ENCODE measurements around the gene GSTT2.

Gene GSTT2

DNA sequence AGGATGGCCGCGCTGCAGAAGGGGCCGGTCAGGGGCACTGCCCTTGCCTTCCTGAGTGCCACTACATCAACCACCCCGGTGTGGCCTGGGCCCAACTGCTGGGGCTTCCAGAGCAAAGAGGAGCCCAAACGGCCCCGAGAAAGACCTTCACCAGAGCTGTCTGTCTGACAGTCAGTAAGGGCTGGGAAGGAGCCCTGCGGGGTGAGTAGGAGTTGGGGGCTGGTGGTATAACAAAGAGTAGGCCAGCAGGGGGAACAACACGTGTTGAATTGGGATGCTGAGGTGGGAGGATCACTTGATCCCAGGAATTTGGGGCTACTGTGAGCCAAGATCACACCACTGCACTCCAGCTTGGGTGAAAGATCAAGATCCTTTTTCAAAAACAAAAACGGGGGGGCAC is 21.4 kb downstream of the GSTT2 start:
- no peak for DNase-seq
- no peak for TF ChIP-seq POLR2A (IDR thresholded peaks at IDR 0.05; ENCODE audit: low read length)
- TF ChIP-seq GATA1 (IDR thresholded peaks at IDR 0.05; ENCODE audit: low read depth, low read length) = no peak

GRCh38 chr22:24002272-24002671 is 22.3 kb downstream of the GSTT2 start:
- no peak for DNase-seq
- no peak for TF ChIP-seq GATA1 (IDR thresholded peaks at IDR 0.05; ENCODE audit: low read depth, low read length)
- TF ChIP-seq POLR2A (IDR thresholded peaks at IDR 0.05; ENCODE audit: low read length) = no peak

DNA sequence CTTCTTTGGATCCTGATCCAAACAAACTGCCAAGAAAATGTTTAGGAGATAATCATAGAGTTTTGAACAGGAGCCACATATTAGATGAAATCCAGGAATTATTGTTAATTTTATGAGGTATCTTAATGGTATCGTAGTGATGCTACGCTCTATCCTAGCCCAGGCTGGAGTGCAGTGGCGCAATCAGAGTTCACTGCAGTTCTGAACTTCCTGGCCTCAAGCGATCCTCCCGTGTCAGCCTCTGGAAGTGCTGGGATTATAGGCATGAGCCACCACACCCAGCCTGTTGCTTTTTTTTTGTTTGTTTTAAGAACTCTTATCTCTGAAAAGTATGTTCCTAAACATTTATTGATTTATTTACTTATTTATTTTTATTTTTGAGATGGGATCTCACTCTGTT is 22.9 kb downstream of the GSTT2 start:
- DNase-seq = no peak
- TF ChIP-seq POLR2A (IDR thresholded peaks at IDR 0.05; ENCODE audit: low read length) = no peak

GRCh38 chr22:24003887-24004286 is 24.0 kb downstream of the GSTT2 start:
- no peak for DNase-seq
- TF ChIP-seq GATA1 (IDR thresholded peaks at IDR 0.05; ENCODE audit: low read depth, low read length) (no peak), POLR2A (IDR thresholded peaks at IDR 0.05; ENCODE audit: low read length) (no peak)

- DNase-seq = no peak
- no peak for TF ChIP-seq POLR2A (IDR thresholded peaks at IDR 0.05; ENCODE audit: low read length)
- TF ChIP-seq GATA1 (IDR thresholded peaks at IDR 0.05; ENCODE audit: low read depth, low read length) = no peak
Observed at GRCh38 chr22:24005201-24005600, 25.3 kb downstream of the GSTT2 start, which contains the start of gene GSTT4. GSTT4 (minus strand) TSS chr22:24005453; CDS start chr22:24005356, 97 bp downstream.

DNA sequence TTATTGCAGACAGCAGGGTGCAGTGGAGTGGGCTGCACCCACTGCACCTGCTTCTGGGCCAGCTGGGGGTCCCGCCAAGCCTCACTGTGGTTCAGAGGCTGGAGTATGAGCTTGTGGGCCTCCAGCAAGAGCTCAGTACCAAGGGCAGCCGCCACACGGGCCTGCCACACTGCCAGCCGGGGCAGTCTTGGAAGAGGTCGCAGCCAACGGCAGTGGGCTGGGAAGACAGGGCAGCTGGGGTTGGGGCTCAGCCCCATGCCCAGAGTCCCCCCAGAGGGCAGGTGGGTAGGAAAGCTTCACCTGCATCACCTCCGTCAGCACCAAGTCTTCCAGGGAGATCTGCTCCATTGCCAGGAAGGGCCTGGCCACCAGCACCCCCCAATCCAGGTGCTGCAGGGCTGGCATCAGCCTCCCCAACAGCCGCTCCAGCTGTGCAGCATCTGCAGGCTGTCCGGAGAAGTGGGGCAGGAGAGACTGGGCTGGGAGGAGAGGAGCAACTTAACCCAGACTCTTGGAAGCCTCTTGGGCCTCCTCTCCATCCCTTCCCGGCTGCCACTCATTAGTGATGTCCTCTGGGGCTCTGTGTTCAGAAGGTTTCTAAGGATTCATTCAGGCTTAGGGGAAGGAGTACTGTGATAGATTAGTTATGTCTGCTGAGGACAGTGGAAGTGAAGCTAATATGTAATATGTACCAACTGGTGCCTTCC is 26.4 kb downstream of the GSTT2 start:
- no peak for TF ChIP-seq POLR2A (IDR thresholded peaks at IDR 0.05; ENCODE audit: low read length)
- no peak for TF ChIP-seq GATA1 (IDR thresholded peaks at IDR 0.05; ENCODE audit: low read depth, low read length)
- no peak for DNase-seq

DNA sequence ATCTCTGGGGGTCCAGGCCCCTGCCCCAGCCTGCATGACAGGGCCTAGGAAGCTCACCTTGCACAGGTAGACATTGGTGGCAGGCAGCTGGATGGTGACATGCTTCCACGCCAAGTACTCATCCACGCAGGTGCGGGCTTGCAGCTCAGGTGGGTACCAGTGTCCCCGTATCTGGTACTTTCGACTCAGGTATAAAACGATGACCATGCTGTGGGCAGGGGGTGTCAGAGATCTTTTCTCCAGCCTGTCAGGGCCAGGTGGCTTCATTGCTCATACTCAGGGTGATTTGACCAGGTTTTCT is 26.9 kb downstream of the GSTT2 start:
- no peak for DNase-seq
- TF ChIP-seq POLR2A (IDR thresholded peaks at IDR 0.05; ENCODE audit: low read length) (no peak), GATA1 (IDR thresholded peaks at IDR 0.05; ENCODE audit: low read depth, low read length) (no peak)

DNA sequence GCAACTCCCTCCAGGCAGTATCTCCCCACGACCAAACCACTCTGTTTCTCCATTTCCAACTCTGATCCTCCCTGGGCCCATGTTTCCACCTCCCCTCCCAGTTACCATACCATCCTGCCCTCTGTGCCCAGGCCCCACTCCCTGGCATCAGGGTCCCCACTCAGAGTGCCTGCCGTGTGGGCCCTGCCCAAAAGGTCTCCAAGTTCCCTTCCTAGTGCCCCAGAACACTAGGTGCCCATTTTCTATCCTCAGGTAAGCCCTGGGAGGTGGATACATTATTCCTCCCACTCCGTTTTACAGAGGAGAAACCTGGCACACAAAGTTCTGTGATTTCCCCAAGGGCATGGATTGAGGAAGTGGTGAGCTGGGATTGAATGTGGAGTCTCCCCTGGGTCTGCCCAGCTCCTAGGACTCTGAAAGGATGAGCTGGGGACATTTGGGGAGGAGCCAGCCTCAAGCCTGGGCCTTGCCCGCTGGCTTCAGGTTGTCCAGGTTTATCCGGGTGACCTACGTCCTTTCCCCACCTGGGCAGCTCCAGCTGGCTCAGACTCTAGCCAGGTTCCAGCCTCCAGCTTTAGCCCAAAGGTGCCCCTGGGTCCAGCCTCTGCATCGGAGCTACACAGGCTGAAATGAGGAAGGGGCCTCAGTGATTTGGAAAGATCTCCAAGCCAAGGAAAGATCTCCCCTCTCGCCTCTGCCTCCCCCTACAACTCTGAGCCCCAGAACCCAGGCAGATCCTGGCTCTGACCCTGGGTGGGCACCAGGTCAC is 27.5 kb downstream of the GSTT2 start:
- no peak for DNase-seq
- no peak for TF ChIP-seq POLR2A (IDR thresholded peaks at IDR 0.05; ENCODE audit: low read length)
- no peak for TF ChIP-seq GATA1 (IDR thresholded peaks at IDR 0.05; ENCODE audit: low read depth, low read length)

DNA sequence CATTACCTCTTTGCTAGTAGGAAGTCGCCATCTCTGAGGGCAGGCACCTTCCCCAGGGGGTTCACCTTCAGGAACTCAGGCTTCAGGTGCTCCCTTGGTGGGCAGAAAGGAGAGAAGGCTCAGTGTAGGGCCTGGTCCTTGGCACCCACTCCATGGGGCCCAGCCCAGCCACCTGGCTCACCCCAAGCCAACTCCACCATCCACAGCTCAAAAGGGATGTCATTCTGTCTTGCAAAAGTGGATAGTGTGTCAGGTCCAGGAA is 28.0 kb downstream of the GSTT2 start:
- TF ChIP-seq POLR2A (IDR thresholded peaks at IDR 0.05; ENCODE audit: low read length) (no peak), GATA1 (IDR thresholded peaks at IDR 0.05; ENCODE audit: low read depth, low read length) (no peak)

GRCh38 chr22:24008381-24009226 is 28.7 kb downstream of the GSTT2 start:
- TF ChIP-seq POLR2A (IDR thresholded peaks at IDR 0.05; ENCODE audit: low read length) (no peak), GATA1 (IDR thresholded peaks at IDR 0.05; ENCODE audit: low read depth, low read length) (no peak)
- DNase-seq = no peak

More for the DNA sequence above, 28.0 kb downstream of the GSTT2 start:
- no peak for DNase-seq

DNA sequence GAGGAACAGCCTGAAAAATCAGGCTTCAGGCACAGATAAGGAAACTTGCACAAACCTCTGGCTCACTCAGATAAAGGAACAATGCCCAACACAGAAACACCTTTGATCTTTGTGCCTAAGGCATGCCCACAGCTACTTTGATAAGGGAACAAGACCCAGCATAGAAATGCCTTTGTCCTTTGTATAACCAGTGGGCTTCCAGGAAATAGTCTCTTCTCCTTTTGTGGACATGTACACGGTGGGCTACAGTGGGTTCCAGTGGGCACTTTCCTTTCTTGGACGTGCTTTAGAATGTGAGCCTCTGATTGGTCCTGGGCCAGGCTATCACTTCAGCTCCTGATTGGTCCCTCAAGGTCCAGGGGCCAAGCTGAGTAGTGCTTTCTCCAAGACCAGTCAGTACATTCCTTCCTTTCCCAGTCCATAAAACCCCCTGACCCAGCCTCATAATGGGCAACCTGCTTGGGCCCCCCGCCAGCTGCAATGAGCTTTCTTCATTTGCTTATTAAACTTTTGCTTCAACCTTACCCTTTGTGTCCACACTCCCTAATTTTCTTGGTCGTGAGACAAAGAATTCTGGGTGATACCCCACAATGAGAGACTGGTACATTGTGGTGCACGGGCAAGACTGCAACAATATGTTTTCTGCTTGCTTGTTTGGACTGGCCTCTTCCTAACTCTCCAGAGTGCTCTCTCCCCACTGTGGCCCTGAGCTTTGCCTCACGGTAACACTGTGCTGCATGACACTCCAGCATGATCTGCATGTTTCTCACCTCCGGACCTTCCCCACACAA is 29.5 kb downstream of the GSTT2 start:
- TF ChIP-seq GATA1 (IDR thresholded peaks at IDR 0.05; ENCODE audit: low read depth, low read length) (no peak), POLR2A (IDR thresholded peaks at IDR 0.05; ENCODE audit: low read length) (no peak)
- peak in 1 of 2 experiments; percentile 60 for DNase-seq

- TF ChIP-seq POLR2A (IDR thresholded peaks at IDR 0.05; ENCODE audit: low read length) = no peak
- TF ChIP-seq GATA1 (IDR thresholded peaks at IDR 0.05; ENCODE audit: low read depth, low read length) = no peak
- DNase-seq = no peak
Observed at GRCh38 chr22:24010018-24010391, 30.1 kb downstream of the GSTT2 start.

DNA sequence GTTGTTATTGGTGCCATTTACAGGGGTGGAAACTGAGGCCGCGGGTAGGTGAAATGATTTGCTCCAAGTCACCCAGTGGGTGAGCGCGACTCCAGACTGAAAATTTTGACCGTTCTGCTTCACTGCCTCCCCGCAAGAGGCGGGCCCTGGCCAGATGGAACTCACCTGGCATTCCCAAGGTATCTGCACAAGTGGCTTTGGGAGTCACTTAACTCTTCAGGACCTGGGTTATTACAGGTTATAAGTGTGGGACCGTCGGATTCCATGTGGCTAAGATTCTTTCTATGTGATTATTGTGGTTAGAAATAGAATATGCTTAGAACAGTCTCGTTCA is 31.8 kb downstream of the GSTT2 start:
- TF ChIP-seq GATA1 (IDR thresholded peaks at IDR 0.05; ENCODE audit: low read depth, low read length) = no peak
- no peak for TF ChIP-seq POLR2A (IDR thresholded peaks at IDR 0.05; ENCODE audit: low read length)
- DNase-seq = no peak

GRCh38 chr22:24016156-24016555 is 36.2 kb downstream of the GSTT2 start:
- no peak for DNase-seq
- no peak for TF ChIP-seq POLR2A (IDR thresholded peaks at IDR 0.05; ENCODE audit: low read length)
- TF ChIP-seq GATA1 (IDR thresholded peaks at IDR 0.05; ENCODE audit: low read depth, low read length) = no peak

Data from erythroblast (primary cell).